MM.1S (cell line): ENCODE measurements around the gene RBKS.

Experiments
- DNase-seq: peaks from one replicate; pipeline ENCODE4 v3.0.0-alpha.2; 2015
- H2AFZ ChIP-seq: fragments of 300-600 bp; sonication (generic); 2 replicates; pipeline ENCODE4 v1.6.0; 2016; ENCODE audit warnings: antibody characterized with exemption, low read length
- H3F3A ChIP-seq: fragments of 300-600 bp; sonication (generic); 2 replicates; pipeline ENCODE4 v1.6.1; 2016; ENCODE audit warnings: mild to moderate bottlenecking, antibody characterized with exemption, low read length, moderate library complexity, mixed read lengths; ENCODE audit not compliant: insufficient read depth
- H3K27ac ChIP-seq: fragments of 300-600 bp; sonication (generic); 2 replicates; pipeline ENCODE4 v1.5.1; 2016; ENCODE audit warnings: mild to moderate bottlenecking, low read length
- H3K27me3 ChIP-seq: fragments of 300-600 bp; sonication (generic); replicated peaks from 2 replicates; pipeline ENCODE4 v1.6.0; 2016; ENCODE audit warnings: low read length; ENCODE audit not compliant: insufficient read depth
- H3K36me3 ChIP-seq: fragments of 300-600 bp; sonication (generic); replicated peaks from 2 replicates; pipeline ENCODE4 v1.6.1; 2016; ENCODE audit warnings: mild to moderate bottlenecking, low read length, mixed read lengths; ENCODE audit not compliant: insufficient read depth
- H3K4me1 ChIP-seq: fragments of 300-600 bp; sonication (generic); 2 replicates; pipeline ENCODE4 v1.6.1; 2016; ENCODE audit warnings: low read length, mixed read lengths
- H3K4me2 ChIP-seq: fragments of 300-600 bp; sonication (generic); 2 replicates; pipeline ENCODE4 v1.6.0; 2016; ENCODE audit warnings: low read depth, low read length
- H3K4me3 ChIP-seq: fragments of 300-600 bp; sonication (generic); 2 replicates; pipeline ENCODE4 v1.5.1; 2016; ENCODE audit warnings: low read length, mixed read lengths
- H3K79me2 ChIP-seq: fragments of 300-600 bp; sonication (generic); 2 replicates; pipeline ENCODE4 v1.6.1; 2016; ENCODE audit warnings: mixed run types, low read length, mixed read lengths
- H3K9ac ChIP-seq: fragments of 300-600 bp; sonication (generic); 2 replicates; pipeline ENCODE4 v1.6.1; 2016; ENCODE audit warnings: low read length, mixed read lengths
- H3K9me2 ChIP-seq: fragments of 300-600 bp; sonication (generic); replicated peaks from 2 replicates; pipeline ENCODE4 v1.6.1; 2016; ENCODE audit warnings: mild to moderate bottlenecking, low read length, mixed read lengths; ENCODE audit not compliant: insufficient read depth
- H3K9me3 ChIP-seq: fragments of 300-600 bp; sonication (generic); replicated peaks from 2 replicates; pipeline ENCODE4 v1.6.1; 2016; ENCODE audit warnings: mild to moderate bottlenecking, low read length, mixed read lengths; ENCODE audit not compliant: insufficient read depth
- H4K20me1 ChIP-seq: fragments of 300-600 bp; sonication (generic); 2 replicates; pipeline ENCODE4 v1.6.1; 2016; ENCODE audit warnings: mild to moderate bottlenecking, low read length, moderate library complexity, mixed read lengths; ENCODE audit not compliant: insufficient read depth
- EZH2 ChIP-seq: fragments of 300-600 bp; sonication (generic); optimal IDR thresholded peaks from 2 replicates; pipeline ENCODE3; 2017; ENCODE audit warnings: low read depth, mild to moderate bottlenecking, antibody characterized with exemption, low read length, mixed read lengths
- EZH2phosphoT487 ChIP-seq: fragments of 300-600 bp; sonication (generic); IDR thresholded peaks from 2 replicates; pipeline ENCODE4 v1.6.1; 2018; ENCODE audit warnings: antibody characterized with exemption, low read length
- TF ChIP-seq, protein P1 (sequence below): fragments of 300-600 bp; sonication (generic); IDR thresholded peaks from 2 replicates; pipeline ENCODE4 v1.5.1; 2016; ENCODE audit warnings: antibody characterized with exemption, low read length, mixed read lengths

RBKS gene

DNA sequence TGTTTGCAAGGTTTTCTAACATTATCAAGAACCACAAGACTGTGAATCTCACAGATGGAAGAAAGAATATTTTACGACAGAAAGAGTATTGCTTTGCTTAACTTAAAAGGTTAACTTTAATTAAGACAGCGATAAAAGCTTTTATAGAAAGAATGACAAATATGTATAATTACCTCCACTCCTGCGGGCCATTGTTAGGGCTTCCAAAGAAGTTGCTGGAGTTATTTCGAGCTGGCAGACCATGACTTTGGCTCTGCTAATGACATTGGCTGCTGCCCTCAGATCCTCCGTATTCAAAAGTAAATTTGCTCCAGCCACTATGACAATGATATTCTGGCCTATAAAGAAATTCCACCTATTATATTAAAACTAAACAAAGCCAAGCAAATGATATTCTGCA is 47.3 kb downstream of the RBKS start:
- Histone ChIP-seq H3K27me3 (no peaks in the 10 kb centered on the region), H3K4me1 (no peaks in the 10 kb centered on the region), H3K4me3 (no peak overlapping the region), H3K9ac (no peak overlapping the region), H3K27ac (no peak overlapping the region), H3K9me2 (no peaks in the 10 kb centered on the region), H4K20me1 (no peaks in the 10 kb centered on the region), H3K36me3 (no peaks in the 10 kb centered on the region), H3K4me2 (no peak overlapping the region), H2AFZ (no peak overlapping the region), H3F3A (no peaks in the 10 kb centered on the region), H3K9me3 (no peaks in the 10 kb centered on the region), H3K79me2 (no peaks in the 10 kb centered on the region)
- TF ChIP-seq EZH2phosphoT487 (no peak), EZH2 (no peak)
- TF ChIP-seq, protein P1, sequence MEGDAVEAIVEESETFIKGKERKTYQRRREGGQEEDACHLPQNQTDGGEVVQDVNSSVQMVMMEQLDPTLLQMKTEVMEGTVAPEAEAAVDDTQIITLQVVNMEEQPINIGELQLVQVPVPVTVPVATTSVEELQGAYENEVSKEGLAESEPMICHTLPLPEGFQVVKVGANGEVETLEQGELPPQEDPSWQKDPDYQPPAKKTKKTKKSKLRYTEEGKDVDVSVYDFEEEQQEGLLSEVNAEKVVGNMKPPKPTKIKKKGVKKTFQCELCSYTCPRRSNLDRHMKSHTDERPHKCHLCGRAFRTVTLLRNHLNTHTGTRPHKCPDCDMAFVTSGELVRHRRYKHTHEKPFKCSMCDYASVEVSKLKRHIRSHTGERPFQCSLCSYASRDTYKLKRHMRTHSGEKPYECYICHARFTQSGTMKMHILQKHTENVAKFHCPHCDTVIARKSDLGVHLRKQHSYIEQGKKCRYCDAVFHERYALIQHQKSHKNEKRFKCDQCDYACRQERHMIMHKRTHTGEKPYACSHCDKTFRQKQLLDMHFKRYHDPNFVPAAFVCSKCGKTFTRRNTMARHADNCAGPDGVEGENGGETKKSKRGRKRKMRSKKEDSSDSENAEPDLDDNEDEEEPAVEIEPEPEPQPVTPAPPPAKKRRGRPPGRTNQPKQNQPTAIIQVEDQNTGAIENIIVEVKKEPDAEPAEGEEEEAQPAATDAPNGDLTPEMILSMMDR: no peak
- no peak for DNase-seq

DNA sequence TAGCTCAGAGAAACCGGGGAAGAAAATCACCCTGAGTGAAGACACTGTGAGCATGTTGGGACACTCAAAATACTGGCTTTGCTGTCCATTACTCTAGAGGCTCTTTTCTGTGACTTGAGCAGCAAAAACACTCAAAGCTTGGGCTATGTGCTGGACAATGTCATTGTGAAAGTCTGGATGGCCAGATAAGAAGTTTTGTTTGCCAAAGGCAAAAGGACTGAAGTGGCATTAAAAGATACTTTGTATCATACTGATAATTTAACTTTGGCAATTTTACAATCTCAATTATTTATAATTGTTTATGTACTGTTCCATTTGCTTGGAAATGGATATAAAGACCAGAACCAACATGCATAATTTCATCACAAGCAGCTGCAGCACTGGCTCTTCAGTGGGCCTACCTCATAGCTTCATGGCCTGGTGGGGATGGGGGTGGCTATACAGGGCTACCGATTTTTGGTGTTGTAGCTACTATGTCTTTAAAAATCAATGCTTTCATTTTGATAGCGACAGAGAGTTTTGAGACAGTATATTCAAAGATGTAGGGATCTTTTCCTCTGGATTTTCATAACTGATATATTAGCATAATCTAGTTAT is 51.1 kb downstream of the RBKS start:
- Histone ChIP-seq H3K4me2 (no peak overlapping the region), H3K4me3 (no peak overlapping the region), H2AFZ (no peak overlapping the region), H3K9me3 (no peaks in the 10 kb centered on the region), H3F3A (no peaks in the 10 kb centered on the region), H4K20me1 (no peaks in the 10 kb centered on the region), H3K79me2 (no peaks in the 10 kb centered on the region), H3K4me1 (no peaks in the 10 kb centered on the region), H3K9ac (no peak overlapping the region), H3K9me2 (no peaks in the 10 kb centered on the region), H3K27ac (no peak overlapping the region), H3K27me3 (no peaks in the 10 kb centered on the region), H3K36me3 (no peaks in the 10 kb centered on the region)
- TF ChIP-seq EZH2 (no peak), EZH2phosphoT487 (no peak)
- TF ChIP-seq, protein P1: no peak
- DNase-seq: no peak

DNA sequence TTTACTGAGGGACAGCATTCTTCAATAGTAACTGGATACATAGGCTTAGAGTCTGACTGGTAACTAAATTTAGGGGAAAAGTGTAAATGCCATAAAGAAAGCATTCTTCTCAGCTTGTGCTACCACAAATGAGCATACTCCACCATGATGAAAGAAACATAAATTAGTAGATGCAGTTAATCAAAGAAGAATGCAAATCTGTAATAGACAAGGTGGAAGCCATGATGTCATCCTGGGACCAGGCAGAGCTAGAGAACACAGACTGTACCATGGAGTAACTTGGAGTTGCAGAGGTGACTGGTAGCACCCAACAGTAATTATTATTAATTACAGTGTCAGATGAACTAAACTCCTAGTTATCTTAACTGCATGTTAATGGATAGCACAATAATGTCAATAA is 51.7 kb downstream of the RBKS start:
- TF ChIP-seq EZH2phosphoT487 (no peak), EZH2 (no peak)
- TF ChIP-seq, protein P1: no peak
- H2AFZ ChIP-seq: no peak overlapping the region
- no peaks in the 10 kb centered on the region for H3K9me2 ChIP-seq
- no peaks in the 10 kb centered on the region for H3K4me1 ChIP-seq
- no peak overlapping the region for H3K9ac ChIP-seq
- H3K9me3 ChIP-seq: no peaks in the 10 kb centered on the region
- no peaks in the 10 kb centered on the region for H3F3A ChIP-seq
- DNase-seq: no peak
- no peaks in the 10 kb centered on the region for H3K27me3 ChIP-seq
- H3K4me2 ChIP-seq: no peak overlapping the region
- no peaks in the 10 kb centered on the region for H4K20me1 ChIP-seq
- no peak overlapping the region for H3K27ac ChIP-seq
- no peak overlapping the region for H3K4me3 ChIP-seq
- no peaks in the 10 kb centered on the region for H3K36me3 ChIP-seq
- H3K79me2 ChIP-seq: no peaks in the 10 kb centered on the region
